HG03139 (cell line): ENCODE results near the gene MACROD2.

Experiments used
- ATAC-seq: cut with Tn5 transposase; IDR thresholded peaks from one replicate; pipeline ENCODE4 v1.9.1; 2021; ENCODE audit not compliant: unreplicated experiment

Gene MACROD2

DNA sequence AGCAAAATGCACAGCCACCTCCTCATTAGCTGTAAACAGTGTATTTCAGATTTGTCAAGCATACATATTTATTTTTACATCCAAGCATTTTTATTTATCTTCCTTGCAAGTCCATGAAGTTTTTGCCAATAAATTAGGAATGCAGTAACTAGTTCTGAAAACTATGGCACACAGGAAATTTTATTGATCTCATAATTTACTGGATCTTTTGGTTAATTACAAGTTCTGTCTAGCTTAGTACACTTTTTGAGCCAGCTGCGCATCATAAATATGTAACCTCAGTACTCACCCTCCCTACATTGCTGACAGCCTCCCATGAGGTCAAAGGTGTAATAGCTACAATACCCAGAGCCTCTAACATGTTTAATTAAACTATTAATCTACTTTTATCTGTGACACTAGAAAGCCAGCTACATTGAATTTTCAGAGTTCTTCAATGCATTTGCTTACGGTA, 1679.8 kb downstream of the MACROD2 start:
- no peak for ATAC-seq

DNA sequence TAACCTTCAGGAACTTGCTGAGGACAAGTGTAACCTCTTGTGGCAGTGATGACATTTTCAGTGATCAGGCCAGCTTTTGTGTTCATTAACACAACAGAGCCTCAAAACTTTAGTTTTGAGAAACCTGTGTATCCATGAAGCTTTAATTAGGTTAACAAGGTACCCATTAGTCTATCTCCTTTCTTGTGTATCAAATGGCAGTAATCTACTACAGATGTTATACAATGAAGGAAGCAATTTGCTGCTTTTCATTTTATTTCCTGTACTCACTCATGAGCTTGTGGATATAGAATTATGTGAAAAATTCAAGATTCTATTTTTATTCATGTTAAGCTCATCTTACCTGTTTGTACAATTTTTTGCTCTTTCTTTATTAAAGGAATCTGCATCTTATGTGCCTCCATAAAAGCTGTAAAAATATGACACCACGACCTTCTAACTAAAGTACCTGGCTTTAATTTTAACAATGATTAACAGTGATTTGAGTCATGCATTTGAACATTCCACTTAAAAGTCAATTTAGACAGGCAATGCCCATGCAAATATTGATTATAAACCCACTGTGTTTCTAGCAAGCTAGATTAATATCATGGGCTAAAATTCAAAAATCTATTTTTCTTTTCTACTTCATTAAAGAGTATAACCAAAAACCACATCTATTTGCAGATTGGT, 1680.6 kb downstream of the MACROD2 start:
- ATAC-seq, result no peak

DNA sequence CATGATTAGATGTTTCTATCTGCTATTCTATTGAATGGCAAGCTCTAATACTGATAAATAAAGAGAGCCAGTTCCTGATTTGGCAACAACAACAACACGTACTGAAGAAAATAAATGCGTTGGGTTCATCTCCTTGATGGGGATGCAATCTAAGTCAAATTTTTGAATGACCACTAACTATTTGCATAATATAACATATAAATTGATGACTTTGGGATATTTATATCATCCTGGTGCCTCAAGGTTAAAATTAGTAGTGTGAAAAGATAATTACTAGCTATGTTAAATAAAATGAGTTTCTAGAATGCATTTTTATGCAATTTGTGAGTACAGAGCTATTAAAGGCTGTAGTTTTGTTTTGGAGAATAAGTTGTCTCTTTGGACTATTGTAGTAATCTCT, 1681.5 kb downstream of the MACROD2 start:
- no peak for ATAC-seq

- no peak for ATAC-seq
Measured at GRCh38 chr20:15682690-15683089, 1687.4 kb downstream of the MACROD2 start.

DNA sequence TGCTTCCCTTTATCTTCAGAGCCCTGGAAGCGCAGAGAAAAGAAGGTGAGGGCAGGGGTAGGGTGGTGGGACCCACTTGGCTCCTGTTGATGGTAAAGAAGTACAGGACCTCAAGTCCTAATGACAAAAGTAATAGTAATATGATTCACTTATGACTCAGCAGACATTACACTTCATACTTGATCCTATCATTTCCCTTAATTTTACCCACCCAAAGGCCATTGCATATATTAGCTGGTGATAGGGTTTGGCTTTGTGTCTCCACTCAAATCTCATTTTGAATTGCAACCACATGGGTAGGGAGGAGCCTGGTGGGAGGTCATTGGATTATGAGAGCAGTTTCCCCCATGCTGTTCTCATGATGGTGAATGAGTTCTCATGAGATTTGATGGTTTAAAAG, 1697.3 kb downstream of the MACROD2 start:
- no peak for ATAC-seq

- no peak for ATAC-seq
Measured at GRCh38 chr20:15699431-15700146, 1704.3 kb downstream of the MACROD2 start.

DNA sequence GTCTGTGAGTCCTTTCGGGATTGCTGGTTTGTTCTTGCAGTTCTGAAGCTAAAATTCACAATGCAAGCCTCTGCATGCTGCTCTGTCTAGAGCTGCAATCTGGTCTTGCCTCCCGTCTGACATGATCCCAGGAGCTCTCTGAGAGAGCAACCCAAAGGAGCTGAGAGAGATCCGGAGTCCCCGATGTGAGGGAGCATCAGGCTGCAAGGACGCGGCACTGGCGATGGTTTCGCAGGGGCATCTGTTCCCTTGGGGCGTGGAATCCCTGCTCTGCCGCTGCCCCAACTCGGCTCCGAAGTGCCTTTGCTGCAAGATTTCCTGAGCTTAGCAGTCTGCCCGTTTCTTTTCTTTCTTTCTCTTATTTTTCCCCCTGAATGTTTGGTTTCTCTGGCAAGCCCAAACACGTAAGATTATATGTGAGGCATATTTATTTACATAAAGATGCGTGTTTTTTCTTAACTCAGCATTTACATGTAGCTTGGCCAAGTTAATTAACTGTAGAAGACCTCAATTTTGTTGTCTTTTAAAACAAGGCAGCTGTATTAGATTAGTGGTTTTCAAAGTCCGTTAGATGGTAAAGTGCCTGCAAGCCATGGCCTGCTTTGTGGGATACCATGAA, 1704.9 kb downstream of the MACROD2 start:
- no peak for ATAC-seq

- no peak for ATAC-seq
Measured at GRCh38 chr20:15702161-15702560, 1706.8 kb downstream of the MACROD2 start.

DNA sequence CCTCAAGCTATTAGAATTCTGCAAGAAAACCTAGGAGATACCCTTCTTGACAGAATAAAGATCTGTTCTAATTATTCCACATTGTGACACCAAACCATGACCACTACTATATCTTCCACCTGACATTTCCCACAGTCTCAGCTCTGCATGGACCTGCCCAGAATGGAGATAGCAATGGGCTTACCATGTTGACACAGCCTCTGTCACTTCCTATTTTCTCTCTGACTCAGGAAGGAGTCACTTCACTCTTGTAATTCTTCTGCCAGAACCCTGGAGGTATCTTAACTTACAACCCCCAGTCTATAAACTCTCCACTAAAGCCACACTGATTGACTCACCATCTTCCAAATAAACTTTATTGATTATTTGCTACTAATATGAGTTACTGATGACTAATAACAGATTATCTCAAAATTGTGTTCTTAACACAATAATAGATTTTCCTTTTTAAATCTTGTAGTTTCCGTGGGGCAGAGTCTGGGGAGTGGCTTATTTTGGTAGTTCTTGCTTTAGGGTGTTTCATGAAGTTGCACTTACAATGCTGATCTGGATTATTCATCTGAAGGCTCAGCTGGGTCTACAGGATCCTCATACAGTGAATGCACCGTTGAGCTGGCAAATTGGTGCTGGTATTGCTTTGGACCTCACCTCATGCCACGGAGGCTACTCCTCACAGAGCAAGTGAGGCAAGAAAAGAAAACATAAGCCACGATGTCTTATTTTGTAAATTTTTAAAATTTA, 1708.0 kb downstream of the MACROD2 start:
- ATAC-seq, result no peak

DNA sequence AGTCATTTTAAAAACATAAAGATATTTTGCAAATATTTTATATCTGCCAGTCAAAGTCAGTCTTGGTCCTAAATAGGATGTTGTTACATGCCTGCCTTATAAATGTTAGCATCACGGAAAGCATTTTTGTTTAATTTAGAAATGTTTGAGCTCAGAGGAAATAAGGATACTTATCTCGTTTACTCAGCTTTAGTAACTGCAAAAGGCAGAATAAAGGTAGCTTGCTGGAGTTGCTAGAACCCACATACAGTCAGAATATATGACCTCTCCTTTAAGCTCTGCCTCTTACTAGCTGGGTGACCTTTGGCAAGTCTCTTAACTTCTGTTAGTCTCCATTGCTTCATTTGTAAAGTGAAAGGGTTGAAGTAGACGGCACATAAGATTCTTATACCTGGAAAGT, 1710.7 kb downstream of the MACROD2 start:
- no peak for ATAC-seq

DNA sequence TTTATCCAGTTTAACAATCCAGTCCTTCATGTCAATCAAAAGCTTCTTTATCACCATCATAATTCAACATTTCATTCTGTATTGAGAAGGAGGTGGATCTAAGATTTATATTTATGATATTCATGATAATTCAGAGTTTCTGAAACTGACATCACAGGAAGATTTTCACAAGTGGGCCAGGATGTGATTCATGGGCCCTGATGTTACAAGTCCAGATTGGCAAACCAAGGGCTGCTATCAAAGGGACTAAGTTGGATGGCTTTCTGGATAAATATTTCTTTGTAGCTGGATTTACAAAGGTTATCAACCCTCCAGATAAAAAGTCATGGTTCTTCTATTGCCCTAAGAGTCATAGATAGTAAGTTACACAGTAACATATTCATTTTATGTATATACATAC, 1711.4 kb downstream of the MACROD2 start:
- ATAC-seq, result no peak

- ATAC-seq, result peak; percentile 58
Measured at GRCh38 chr20:15708984-15709598, 1713.8 kb downstream of the MACROD2 start.

GRCh38 chr20:15710636-15711035, 1715.3 kb downstream of the MACROD2 start:
- ATAC-seq, result no peak

- ATAC-seq, result no peak
Measured at GRCh38 chr20:15711177-15711576, 1715.9 kb downstream of the MACROD2 start.

DNA sequence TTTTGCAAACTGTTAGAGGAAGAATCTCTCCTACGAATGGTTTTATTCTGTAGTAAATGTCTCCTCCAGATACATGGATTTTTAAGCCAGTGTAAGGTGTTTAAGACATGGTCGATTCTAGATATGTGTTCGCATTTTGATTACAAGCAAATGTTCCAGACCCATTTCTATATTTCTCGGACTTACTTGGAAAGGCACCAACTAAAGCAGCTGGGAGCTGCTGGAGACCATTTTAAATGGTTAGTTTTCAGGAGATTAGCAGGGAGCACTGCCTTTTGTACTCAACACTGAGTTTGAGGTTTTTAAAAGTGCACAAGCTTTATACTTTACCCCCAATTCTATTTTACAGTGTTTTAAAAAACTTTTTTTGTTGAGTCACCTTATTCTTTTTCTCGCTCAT, 1720.9 kb downstream of the MACROD2 start:
- ATAC-seq, result no peak

GRCh38 chr20:15726416-15726815, 1731.1 kb downstream of the MACROD2 start:
- no peak for ATAC-seq

- no peak for ATAC-seq
Measured at GRCh38 chr20:15734052-15734451, 1738.7 kb downstream of the MACROD2 start.

GRCh38 chr20:15739035-15739434, 1743.7 kb downstream of the MACROD2 start:
- no peak for ATAC-seq

- ATAC-seq, result no peak
Measured at GRCh38 chr20:15740046-15740775, 1744.9 kb downstream of the MACROD2 start.

GRCh38 chr20:15742087-15742486, 1746.8 kb downstream of the MACROD2 start:
- no peak for ATAC-seq
